AG08395 (cell line): ENCODE results near the gene TTC4.

Experiments
- DNase-seq: peaks from one replicate; pipeline ENCODE4 v3.0.0; 2012; ENCODE audit warnings: mixed read lengths, low spot score

Gene TTC4, protein sequence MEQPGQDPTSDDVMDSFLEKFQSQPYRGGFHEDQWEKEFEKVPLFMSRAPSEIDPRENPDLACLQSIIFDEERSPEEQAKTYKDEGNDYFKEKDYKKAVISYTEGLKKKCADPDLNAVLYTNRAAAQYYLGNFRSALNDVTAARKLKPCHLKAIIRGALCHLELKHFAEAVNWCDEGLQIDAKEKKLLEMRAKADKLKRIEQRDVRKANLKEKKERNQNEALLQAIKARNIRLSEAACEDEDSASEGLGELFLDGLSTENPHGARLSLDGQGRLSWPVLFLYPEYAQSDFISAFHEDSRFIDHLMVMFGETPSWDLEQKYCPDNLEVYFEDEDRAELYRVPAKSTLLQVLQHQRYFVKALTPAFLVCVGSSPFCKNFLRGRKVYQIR

DNA sequence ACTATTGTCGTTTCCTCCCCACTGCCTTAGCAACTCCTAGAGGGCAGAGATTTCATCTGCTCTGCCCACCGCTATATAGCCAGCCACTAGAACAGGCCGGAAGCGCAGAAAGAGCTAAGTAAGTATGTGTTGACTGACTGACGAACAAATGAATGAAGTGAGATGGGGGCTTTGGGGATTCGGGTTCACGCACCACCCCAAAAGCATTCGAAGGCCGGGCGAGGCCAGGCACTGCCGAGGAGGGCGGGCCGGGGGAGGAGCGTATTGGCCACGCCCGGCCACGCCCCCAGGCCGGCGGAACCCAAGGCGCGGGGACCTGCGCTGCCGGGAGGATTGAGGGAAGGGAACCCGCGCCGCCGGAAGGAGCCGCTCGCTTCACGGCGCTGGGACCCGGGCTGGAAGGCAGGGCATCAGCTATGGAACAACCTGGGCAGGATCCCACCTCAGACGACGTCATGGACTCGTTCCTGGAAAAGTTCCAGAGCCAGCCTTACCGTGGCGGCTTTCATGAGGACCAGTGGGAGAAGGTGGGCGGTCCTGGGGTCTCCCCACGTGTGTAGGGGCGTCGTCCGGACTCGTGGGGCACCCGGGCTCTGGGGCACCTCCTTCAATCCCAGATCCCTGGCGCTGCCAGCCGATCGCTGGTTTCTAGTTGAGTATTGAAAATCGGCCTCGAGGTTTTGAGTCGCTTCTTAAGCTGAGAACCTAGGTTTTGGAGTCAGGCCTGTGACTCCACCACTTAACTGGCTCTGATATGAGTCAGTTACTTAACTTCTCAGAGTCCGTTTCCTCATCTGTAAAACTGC lies at the start of gene TTC4:
TTC4 (plus strand) TSS at position 369 of the 806 bp plus-strand sequence; CDS start at position 417, 48 bp downstream.
- DNase-seq: peak; percentile 95

DNA sequence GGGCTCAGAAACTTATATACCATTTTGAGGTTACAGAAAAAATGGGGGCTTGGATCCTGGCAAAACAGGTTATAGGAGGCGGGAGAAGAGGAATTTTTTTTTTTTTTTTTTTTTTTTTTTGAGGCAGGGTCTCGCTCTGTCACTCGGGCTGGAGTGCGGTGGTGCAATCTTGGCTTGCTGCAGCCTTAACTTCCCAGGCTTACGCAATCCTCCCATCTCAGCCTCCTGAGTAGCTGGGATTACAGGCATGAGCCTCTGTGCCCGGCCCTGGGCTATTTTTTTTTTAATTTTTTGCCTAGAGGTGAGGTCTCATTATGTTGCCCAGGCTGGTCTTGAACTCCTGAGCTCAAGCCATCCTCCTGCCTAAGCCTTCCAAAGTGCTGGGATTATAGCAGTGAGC lies 49.3 kb upstream of the TTC4 start:
- DNase-seq: no peak

DNA sequence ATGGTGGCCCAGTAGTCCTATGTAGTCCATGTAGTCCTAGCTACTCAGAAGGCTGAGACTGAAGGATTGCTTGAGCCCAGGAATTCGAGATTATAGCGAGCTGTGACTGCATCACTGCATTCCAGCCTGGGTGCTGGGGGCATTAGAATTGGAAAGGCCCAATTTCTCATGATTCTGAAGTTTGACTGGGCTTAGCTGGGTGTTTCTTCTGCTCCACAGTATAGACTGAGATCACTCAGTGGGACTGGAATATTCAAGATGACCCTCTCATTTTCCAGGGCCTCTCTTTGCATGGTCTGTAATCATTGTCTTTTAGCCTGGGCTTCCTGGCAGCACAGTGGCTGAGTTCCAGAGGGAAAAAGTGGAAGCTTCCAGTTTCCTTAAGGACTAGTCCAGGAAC lies 47.9 kb upstream of the TTC4 start:
- no peak for DNase-seq

DNA sequence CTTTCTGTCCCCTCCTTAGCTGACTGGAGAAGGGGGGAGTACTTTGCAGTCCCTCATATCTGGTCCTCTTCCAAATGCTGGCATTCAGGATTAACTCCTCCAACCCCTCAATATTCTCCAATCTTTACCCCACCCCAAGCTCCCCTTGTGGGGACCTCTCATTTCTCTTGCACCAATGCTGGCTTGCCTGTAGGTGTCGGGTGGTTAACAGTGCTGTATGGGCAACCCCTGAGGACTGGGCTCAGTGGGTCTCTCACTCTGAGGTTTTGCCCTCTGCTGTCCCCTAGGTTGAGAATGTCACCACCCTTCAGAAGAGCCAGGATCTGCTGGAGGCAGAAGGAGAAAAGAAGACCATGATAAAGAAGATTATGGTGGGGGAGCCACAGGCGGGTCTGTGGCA lies 47.1 kb upstream of the TTC4 start:
- no peak for DNase-seq

DNA sequence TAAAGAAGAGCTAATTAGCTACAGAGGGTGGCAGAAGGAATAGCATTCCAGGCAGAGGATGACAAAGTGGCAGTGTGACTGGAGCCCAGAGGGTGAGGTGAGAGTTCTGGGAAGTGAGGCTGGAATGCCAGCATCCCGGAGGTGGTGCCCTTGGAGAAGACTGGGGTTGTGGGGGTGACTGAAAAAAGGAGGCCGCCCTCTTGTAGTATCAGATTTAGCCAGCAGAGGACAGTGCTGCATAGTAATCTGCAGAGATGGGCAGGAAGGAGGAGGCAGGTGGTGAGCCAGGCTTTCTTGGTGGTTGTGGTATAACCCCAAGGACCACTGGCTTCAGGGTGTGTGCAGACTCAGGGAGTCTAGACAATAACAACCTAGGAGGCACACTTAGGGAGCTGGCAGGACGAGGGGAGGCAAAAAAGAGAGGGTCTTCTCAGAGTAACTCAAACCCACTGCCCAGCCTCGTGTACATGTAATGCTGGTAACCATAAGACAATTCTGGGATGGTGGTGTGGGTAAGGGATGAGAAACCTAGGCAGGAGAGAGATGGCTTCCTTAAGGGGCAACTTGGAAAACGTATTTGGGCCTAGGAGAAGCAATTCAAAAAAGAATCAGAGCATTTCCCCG lies 43.6 kb upstream of the TTC4 start:
- peak; percentile 75 for DNase-seq

DNA sequence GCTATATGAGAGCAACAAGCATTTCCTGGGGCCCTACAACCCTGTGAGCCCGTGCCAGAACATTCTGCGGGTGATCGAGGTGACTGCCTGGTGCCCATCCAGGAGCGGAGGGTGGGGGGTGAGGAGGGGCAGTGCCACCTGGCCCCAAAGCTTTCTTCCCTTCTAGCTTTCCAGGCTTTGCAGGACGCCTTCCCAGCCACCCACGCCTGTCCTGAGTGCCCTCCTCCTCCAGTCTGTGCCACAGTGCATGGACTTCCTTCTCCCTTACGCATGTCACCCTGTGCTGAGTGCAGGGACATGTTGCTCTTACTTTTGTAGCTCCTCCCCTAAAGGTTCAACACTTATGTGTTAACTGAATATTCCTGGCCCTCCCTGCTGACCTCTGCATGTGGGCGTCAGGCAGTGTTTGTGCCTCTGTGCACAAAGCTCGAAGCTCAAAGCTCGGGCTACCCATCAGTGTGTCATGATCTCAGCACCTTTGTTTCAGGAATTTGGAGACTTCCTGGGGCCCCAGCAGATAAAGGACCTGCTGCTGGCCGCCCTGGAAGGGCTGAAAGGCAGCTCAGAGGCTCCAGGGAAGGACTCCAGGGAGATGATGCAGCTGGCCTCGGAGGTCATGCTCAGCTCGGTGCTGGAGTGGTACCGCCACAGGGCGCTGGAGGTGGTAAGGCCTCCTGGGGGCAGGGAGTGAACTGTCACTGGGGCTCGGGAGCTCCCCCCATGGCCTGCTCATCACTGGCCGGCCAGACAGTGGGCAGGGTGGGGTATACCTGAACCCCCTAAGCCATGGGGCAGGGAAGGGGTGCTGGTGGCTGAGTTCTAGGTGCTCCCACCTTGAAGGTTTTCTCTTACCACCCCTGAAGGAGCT lies 36.7 kb upstream of the TTC4 start:
- no peak for DNase-seq

DNA sequence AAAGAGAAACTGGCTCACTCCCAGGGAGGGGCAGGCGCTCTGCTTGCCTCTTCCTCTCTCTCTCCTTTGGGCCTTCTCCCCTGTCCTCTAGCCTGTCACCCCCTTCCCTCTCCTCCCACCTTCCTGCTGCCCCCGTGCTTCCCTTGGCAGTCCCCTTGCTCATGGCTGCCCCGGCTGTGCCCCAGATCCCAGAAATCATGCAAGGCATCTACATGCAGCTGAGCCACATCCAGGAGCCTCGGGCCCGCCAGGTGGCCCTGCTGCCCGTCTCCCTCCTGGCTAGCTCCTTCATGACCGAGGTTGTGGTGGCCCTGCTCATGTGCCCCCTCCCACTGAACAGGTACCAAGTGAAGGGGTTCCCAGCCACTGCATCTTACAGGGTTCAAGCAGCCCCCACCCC lies 36.0 kb upstream of the TTC4 start:
- no peak for DNase-seq

DNA sequence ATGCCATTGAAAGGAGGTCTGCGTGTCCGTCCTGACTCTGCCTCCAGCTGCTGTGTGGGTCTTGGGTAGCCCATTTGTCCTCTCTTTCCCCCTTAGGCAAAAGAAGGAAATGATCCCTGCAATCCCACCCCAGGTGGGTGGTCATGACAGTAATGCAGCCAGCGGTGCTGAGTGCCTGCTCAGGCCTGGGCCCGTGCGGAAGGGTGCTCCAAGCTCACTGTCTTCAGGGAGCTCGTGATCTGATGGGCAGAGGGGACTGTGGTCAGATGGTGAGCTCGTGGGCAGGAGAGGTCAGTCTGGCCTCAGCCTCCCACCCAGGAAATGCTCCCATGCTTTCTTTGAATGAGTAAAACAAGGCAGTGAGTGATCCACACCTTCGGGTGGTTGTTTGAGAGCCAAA lies 35.3 kb upstream of the TTC4 start:
- no peak for DNase-seq

DNA sequence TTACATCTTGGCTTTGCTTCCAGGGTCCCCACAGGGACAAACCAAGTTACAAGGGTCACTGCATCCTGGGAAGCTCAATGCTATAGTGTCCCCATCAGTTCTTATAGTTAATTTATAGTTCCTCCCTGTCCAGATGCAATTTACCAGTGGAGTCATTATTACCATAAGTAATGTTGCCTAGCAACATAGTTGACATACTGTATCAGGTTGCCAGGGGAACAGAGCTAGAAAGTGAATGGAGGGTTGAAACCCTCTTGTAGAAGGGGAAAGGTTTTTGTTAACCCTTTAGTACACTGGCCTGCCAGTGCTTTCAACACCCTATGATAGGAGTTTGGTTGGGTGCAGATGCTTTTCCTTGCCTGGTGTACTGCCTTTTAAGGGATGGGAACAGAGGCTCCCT lies 34.3 kb upstream of the TTC4 start:
- DNase-seq: no peak

DNA sequence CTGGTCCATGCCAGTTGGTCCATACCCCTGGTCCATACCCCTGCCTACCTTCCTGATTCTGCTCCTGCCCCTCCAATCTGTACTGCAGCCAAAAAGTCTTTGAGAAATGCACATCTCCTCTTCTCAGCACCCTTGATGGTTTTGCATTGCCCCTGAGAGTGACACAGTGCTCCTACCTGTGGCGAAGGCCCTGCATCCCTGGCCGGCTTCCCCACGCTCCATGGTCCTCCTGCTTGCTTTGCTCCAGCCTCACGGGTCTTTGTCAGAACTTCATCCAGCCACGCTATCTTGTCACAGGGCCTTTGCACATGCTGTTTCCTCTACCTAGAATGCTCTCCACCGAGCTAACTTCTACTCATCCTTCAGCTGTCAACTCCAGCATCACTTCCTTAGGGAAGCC lies 32.2 kb upstream of the TTC4 start:
- no peak for DNase-seq

DNA sequence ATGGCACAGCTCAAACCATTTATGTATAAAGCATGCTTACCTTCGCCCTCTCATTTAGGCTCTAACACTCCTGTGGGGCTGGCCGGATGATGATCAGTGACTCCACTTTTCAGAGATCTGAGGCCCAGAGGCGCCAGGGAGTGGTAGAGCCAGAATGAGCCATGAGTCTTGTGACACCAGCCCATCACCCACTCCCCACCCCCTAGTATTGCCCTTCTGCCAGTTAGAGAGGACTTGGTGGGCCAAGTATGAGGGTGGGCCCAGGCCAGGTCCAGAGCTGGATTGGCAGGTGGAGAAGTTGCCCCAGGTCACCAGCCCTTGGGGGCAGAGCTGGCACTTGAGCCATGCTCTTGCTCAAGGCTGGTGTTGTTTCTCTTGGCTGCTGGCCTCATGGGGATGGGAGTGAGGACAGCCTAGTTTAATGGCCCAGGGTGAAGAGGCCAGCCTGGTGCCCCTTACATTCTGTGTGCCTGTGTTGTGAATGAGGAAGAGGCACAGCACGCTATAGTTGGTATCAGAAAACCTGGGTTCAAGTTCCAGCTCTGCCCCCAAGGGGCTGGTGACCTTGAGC lies 30.2 kb upstream of the TTC4 start:
- no peak for DNase-seq

DNA sequence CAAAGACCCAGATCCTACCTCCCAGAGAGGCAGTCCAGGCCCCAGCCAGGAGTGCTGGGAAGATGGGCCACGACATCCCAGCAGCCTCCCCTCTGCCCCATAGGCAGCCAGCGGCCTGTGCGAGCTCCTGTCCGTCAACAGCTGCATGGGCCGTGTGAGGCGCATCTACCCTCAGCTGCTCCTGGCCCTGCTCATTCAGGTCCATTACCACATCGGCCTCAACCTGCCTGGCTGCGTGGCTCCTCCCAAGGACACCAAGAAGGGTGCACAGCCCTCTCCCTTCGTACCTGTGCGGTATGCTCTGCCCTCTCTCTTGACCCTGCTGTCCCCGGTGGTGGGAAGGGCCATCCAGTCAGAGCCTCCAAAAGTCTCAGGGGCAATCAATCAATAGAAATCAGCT lies 29.5 kb upstream of the TTC4 start:
- DNase-seq: no peak

DNA sequence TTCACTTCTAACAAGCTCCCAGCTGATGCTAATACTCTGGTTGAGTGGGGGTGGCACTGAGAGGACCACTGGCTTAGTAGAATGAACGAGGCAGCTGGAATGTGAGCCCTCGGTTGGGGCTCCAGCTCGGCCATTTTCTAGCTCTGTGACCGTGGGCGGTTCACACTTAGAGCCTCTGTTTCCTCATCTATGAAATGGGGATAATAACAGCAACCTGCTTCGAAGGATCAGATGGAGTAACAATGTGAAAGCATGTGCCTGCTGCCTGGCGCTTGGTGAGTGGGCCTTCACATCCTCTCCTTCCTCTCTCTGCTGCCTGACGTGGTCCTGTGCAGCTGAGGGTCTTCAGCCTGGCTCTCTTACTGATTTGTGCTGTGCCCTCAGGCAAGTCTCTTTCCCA lies 20.9 kb upstream of the TTC4 start:
- no peak for DNase-seq

DNA sequence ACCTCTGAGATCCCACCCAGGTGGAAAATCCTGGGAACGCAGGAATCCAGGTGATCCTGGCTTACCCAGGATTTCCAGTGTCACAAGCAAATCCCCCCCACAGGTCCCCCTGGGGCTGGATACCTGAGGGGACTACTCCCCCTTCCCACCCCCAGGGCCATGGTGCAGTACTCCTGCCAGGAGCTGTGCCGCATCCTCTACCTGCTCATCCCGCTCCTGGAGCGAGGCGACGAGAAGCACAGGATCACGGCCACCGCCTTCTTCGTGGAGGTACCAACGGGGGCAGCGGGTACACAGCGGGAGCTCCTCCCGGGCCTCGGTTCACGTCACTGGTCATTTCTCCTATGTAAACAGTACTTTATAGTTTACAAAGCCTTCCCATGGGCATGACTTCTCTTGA lies 20.4 kb upstream of the TTC4 start:
- no peak for DNase-seq

DNA sequence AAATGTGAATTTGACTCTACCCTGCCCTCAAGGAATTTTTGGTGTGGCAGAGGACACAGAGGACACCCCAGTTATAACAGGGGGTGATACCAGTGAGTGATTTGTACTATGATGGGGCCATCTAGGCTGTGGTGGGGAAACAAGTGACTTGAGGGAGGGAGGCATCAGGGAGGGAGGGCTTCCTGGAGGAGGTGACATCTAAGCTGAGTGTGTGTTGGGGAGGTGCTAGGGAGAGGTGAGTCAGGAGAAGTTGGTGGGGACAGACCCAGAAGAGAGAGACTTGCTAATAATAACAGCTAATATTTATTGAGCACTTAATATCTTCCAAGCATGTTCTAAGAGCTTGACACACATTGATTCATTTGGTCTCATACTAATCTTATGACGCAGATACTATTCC lies 19.9 kb upstream of the TTC4 start:
- DNase-seq: no peak

DNA sequence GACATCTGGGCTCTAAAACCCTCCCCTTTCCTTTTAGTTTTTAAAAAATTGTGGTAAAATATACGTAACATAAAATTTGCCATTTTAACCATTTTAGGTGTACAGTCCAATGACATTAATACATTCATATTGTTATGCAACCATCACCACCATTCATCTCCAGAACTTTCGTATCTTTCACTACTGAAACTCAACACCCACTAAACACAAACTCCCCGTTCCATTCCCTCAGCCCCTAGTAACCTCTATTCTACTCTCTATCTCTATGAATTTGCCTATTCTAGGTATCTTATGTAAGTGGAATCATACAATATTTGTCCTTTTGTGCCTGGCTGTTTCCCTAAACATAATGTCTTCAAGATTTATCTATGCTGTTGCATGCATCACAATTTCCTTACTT lies 19.4 kb upstream of the TTC4 start:
- no peak for DNase-seq

DNA sequence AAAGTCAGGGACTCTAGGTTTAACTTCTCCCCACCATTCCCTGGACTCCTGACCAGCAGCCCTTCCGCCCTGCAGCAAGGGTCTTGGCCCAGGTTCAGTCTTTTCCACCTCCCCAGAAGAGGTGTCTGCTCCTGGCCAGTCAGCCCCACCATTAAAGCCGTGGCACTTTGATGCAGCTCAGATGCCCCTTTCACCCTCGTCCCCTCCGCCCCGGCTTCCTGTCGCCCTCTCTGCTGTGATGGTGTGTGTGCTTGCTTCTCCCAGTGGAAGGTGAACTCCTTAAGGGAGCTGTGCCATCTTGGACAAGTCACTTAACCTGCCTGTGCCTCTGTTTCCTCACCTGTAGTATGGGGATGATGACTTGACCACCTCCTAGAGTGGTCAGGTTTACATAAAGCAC lies 17.8 kb upstream of the TTC4 start:
- DNase-seq: no peak

DNA sequence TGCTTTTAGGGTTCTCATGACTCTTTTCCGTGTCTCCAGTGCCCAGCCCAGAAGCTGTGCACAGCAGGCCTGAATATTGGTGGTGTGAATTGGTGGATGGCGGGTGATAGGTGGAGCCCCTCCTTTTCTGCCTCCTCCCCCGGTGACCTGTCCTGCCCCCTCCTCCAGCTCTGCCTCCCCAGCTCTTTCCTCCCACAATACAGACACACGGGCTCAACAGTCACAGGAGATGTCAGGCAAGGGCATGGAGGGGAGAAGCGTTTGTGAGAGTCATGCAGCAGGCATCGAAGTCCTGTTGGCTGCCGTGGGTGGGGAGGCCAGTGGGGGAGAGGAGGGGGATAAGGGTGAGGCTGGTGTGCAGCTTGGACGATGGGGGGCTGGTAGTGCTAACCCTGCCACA lies 17.3 kb upstream of the TTC4 start:
- no peak for DNase-seq

DNA sequence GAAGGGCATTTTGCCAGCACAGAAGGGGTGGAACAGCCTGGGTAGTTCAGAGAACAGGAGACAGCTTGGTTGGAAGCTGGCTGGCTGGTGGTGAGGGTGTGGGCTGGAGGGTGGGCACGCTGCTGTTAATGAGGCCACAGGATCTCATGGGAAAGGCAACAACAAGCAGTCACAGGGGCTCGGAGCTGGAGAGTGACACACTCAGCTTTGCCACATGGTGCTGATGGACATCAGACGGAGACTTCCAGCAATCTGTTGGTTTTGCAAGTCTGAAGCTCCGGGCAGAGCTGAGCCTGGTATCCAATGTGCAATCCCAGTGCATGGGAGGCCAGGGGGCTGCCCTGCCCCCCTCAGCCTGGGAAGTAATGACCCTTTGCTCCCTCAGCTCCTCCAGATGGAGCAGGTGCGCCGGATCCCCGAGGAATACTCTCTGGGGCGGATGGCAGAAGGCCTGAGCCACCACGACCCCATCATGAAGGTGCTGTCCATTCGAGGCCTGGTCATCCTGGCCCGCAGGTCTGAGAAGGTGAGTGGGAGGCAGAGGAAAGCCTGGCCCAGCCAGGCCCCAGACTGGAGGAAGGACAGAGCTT lies 15.6 kb upstream of the TTC4 start:
- no peak for DNase-seq

DNA sequence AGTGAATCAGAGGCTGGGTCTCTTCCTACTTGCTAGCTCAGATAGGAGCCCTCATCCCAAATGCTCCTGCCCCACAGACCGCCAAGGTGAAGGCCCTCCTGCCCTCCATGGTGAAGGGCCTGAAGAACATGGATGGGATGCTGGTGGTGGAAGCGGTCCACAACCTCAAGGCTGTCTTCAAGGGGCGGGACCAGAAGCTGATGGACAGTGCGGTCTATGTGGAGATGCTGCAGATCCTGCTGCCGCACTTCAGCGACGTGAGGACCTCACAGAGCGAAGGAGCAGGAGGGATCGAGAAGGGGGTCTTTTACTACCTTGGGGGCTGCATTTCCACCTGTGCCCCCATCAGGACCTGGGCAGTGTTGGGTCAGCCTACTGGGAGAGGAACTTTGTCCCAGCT lies 14.6 kb upstream of the TTC4 start:
- no peak for DNase-seq

DNA sequence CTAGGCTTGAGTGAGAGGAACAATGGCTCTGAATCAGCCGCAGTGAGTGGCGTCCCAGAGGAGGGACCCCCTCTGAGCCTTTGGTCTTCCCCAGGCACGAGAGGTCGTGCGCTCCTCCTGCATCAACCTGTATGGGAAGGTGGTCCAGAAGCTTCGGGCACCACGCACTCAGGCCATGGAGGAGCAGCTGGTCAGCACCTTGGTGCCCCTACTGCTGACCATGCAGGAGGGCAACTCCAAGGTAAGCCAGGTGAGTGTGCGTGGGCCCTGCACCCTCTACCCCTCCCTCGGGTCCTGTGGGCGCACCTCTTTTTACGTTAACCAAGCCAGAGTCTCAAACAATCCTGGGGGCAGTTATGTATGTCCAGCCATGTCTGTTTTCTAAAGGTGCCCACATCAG lies 13.7 kb upstream of the TTC4 start:
- no peak for DNase-seq
